CD4-positive, alpha-beta T cell treated with Interleukin-17A for 4 hours (primary cell): ENCODE data around the gene SNX17.

Experiments used
- DNase-seq: peaks from one replicate; pipeline ENCODE4 v3.0.0-alpha.2; 2020; ENCODE audit warnings: mixed read lengths

SNX17 gene

GRCh38 chr2:27369471-27370025 lies 868 bp upstream of the SNX17 start:
- DNase-seq, result no peak

- peak; percentile 34 for DNase-seq
Observed at GRCh38 chr2:27370816-27371620, 602 bp downstream of the SNX17 start.

DNA sequence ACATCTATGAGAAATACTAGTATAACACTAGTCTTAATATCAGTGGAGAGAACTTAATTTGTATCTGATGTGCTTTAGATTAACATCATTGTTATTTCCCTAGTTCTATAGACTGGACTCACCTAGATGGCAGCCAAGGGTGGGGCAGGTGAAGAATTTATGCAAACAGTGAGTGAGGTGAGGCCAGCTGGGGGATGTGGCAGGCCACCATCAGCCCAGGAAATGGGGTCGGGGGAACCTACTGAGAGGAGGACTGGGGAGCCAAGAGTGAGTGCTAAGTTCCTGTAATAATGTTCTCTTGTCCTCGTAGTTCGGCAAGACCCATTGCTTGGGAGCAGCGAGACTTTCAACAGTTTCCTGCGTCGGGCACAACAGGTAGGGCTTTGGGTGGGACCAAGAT lies 2.5 kb downstream of the SNX17 start:
- DNase-seq, result no peak

DNA sequence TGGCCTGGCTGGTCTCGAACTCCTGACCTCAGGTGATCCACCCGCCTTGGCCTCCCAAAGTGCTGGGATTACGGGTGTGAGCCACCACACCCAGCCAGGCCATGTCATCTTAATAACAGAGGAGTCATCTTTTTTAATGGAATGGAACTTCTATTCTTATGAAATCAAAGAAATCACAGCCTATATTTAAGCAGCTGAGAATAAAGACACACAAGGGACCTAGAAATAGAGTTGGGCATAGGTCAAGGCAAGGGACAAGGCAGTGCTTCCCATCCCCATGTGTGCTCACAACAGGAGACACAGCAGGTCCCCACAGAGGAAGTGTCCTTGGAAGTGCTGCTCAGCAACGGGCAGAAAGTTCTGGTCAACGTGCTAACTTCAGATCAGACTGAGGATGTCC lies 3.2 kb downstream of the SNX17 start:
- DNase-seq, result no peak

- DNase-seq, result no peak
Observed at GRCh38 chr2:27375513-27376099, 5.2 kb downstream of the SNX17 start.

GRCh38 chr2:27376151-27376865 lies 5.9 kb downstream of the SNX17 start:
- DNase-seq, result no peak

DNA sequence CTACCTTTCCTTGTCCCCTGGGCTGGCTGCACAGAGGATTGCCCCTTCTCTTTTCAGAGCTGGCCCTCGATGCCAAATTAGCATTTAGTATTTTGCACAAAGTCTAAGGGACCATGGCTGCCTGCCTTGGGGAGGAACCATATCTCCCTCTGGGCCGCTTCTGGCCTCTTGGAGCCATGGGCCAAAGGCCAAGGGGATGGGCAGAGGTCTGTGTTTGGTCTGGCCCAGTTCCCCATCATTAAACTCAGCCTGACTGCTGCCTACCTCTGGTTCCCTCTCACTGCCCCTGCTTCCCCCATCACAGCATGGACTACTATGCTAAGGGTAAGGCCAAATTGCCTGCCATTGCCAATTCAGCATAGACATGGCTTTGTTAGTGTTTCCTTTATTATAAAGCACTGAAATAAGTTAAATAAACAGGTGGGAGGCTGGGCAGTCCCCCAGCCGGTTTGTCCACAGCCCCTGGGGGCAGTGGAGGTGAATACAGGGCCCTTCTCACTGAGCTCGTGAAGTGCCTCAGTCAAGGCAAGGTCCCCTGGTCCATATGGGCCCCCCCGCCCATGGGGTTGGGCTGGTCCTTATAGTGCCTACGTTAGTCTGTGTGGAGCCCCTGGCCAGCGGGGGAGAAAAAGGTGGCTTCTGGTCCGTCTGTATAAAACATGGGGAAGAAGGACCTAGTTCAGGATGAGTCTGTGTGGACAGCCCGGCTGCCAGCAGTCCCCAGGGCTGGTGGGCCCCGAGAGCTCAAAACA lies 6.6 kb downstream of the SNX17 start:
- no peak for DNase-seq

DNA sequence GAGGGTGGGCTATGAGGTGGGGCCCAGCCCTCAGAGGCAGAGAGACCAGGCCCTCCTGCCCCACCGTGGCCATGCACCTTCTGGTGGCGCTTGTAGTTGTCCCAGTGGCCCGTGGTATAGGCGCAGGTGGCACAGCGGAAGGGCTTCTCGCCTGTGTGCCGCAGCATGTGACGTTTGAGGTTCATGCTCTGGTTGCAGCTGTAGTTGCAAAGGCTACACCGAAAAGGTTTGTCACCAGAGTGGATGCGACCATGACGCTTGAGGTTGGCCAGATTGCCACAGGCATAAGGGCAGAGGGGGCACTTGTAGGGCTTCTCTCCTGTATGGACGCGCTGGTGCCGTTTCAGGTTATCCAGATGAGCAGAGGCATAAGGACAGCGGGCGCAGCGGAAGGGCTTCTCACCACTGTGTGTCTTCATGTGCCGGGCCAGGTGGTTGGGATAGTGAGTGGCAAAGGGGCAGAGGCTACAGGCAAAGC lies 7.2 kb downstream of the SNX17 start:
- no peak for DNase-seq

- no peak for DNase-seq
Observed at GRCh38 chr2:27378096-27378808, 7.8 kb downstream of the SNX17 start.

- no peak for DNase-seq
Observed at GRCh38 chr2:27378809-27379290, 8.4 kb downstream of the SNX17 start.

DNA sequence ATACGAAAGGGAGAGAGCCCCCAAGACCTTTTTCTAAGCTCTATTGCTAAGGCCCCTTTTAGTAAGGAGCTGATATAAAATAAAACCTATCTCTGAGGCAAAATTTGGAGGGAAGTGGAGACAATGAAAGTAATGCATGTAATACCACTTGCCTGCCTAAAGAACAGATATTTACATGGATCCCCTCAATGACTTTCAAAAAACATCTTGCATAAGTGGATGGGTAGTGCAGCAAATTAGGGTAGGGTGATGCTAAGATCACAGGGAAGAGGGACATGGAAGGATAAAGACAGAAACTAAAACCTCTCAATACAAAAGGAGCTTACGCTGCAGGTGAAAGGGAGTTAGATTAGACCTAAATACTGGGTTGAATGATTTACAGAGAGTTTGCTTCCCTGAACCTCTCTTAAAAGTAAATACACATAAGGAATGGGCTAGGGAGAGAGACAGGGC lies 9.0 kb downstream of the SNX17 start:
- DNase-seq, result no peak

DNA sequence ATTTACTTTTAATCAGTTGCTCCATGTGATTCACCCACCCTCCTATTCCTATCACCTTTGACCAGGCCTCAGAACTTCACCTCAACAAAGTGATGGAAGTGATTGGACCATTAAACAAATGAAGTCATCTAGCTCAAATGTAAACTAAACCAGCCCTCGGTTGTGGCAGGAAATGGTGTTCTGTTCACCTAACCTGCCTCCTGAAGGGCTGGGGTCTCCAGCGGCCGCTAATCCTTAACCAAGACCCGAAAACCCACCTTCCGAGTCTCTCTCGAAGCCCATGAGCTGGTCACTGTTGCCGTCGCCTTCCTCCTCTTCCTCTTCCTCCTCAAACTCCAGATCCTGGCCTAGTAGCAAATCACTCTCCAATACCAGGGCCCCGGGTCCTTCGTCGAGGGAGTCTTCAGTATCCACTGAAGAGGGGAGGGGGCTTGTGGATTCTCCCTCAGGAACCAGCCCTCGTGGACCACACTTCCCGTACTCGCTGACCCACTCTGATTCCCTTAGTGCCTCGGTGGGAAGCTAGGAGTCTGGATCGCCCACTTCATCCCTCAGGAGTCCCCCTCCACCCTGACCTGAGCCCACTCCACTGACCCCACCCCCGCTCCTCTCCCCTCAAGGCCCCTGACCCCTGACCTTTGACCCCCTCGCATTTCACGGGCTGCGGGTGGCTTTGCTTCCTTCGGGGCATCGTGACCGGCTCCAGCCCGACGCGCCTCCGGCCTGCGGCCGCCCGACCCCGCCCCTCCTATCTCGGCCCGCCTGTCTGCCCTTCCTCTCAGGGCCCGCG lies 9.6 kb downstream of the SNX17 start:
- peak; percentile 64 for DNase-seq

- peak; percentile 93 for DNase-seq
Observed at GRCh38 chr2:27380626-27381545, 10.5 kb downstream of the SNX17 start, which contains the start of gene ZNF513. TSS of gene ZNF513 (minus strand) at chr2:27380734. CDS start at chr2:27380526, 208 bp downstream.

GRCh38 chr2:27381577-27382181 lies 11.3 kb downstream of the SNX17 start:
- DNase-seq, result no peak

- DNase-seq, result no peak
Observed at GRCh38 chr2:27390822-27391679, 20.6 kb downstream of the SNX17 start.

- DNase-seq, result no peak
Observed at GRCh38 chr2:27393225-27393624, 22.8 kb downstream of the SNX17 start.

DNA sequence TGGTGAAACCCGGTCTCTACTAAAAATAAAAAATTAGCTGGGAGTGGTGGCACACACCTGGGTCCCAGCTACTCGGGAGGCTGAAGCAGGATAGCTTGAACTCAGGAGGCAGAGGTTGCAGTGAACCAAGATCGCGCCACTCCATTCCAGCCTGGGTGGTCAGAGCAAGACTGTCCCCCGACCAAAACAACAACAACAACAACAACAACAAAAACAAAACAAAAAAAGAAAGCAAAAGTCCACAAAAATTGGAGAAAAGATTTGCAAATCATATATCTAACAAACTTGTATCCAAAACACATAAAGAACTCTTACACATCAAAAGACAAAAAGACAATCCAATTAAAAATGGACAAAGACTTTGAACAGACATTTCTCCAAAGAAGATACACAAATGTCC lies 28.5 kb downstream of the SNX17 start:
- DNase-seq, result no peak
